Astrocyte (in vitro differentiated cells and primary cell): ENCODE measurements around the gene TMEM132C.

ENCODE experiments used
- EZH2 ChIP-seq: IDR thresholded peaks from 2 replicates; pipeline ENCODE4 v1.6.1; 2012; ENCODE audit warnings: mild to moderate bottlenecking, low read length, inconsistent platforms; ENCODE audit not compliant: insufficient read depth
- TF ChIP-seq, protein P1 (sequence below): IDR thresholded peaks from 2 replicates; pipeline ENCODE4 v1.5.1; 2011; ENCODE audit warnings: low read depth, mild to moderate bottlenecking, inconsistent platforms, low read length, moderate library complexity; ENCODE audit not compliant: insufficient read depth

DNA sequence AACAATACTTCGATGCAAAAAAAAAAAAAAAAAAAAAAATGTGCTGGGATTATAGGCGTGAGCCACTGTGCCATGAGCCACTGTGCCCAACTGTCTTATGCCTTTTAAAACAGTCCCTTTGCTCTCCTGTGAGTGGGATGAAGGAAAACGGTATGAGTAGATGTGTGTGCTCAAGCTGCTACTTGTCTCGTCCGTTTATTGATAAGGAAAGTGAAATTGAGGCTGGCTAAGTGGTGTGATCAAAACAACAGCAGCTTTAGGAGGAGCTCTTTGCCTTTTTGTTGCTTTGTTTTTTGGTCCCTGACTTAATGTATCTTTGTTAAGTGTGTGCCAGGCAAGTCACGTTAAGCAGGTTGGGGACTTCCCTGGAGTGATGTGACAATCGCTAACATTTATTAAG, 275.9 kb downstream of the TMEM132C start:
- TF ChIP-seq, protein P1, sequence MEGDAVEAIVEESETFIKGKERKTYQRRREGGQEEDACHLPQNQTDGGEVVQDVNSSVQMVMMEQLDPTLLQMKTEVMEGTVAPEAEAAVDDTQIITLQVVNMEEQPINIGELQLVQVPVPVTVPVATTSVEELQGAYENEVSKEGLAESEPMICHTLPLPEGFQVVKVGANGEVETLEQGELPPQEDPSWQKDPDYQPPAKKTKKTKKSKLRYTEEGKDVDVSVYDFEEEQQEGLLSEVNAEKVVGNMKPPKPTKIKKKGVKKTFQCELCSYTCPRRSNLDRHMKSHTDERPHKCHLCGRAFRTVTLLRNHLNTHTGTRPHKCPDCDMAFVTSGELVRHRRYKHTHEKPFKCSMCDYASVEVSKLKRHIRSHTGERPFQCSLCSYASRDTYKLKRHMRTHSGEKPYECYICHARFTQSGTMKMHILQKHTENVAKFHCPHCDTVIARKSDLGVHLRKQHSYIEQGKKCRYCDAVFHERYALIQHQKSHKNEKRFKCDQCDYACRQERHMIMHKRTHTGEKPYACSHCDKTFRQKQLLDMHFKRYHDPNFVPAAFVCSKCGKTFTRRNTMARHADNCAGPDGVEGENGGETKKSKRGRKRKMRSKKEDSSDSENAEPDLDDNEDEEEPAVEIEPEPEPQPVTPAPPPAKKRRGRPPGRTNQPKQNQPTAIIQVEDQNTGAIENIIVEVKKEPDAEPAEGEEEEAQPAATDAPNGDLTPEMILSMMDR = no peak
- TF ChIP-seq EZH2 = no peak
